ENCODE measurements around the gene PKNOX2.

Gene PKNOX2

DNA sequence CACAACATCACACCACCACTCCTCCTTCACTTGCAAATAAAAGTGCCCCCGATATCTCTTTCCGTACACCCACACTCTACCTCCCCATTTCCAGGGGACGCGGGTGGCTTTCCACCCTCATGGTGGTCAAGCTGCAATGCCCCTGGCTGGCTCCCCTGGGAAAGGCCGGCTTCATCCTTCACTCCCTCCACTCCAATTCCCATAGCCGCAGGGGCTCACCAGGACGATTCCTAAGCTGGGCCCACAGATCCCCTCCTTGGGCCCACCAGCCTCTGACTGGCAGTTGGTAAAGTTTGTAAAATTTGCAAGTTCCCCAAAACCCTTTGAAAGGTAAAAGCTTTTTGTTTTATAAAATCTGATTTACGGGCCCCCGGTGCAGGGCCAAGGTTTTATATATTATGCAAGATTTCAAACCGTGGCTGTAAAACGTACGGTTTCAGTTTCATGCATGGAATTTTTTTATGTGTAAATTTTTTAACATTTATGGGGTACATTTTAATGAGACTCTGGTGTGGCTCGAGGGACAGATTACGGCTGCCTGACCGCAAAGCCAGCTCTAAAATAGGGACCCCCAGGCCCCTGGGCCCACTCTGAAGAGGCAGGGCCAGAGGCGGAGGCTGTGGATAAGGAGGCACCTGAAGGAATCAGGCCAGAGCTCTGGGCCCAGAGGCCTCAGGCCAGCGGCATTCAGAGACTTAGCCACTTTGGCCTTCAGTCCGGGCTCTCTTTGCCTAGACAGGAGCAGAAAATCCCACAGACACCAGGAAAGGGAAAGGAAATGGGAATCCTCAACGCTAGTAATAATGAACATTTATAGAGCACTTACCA is 225.0 kb downstream of the PKNOX2 start:
- no peak for FAIRE-seq
- no peak for DNase-seq (ENCODE audit: insufficient read length)
- TF ChIP-seq POLR2AphosphoS5 (IDR thresholded peaks at IDR 0.05; ENCODE audit: low read depth, low read length) (no peak), POLR2A (IDR thresholded peaks at IDR 0.05; ENCODE audit: low read depth, low read length) (no peak), TAF1 (IDR thresholded peaks at IDR 0.05; ENCODE audit: borderline replicate concordance, low read depth, low read length) (no peak)

DNA sequence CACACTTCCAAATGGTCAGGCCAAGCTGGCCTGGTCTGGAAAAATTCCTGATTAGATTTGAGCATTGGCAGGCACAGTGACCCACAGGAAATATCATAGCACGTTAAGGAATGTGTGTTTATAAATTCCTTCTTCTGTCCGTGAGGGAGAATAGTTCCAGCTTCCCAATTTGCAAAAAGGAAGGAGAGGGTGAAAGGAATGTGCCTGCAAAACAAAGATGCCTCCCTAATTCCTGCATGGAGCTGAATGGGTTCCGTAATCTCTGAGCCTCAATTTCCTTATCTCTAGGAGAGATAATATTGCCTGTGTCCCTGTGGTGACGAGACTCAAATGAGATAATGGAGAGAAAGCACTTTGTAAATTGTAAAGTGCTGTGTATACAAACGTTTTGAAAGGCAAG is 226.4 kb downstream of the PKNOX2 start:
- no peak for FAIRE-seq
- no peak for DNase-seq (ENCODE audit: insufficient read length)
- TF ChIP-seq POLR2A (IDR thresholded peaks at IDR 0.05; ENCODE audit: low read depth, low read length) (no peak), TAF1 (IDR thresholded peaks at IDR 0.05; ENCODE audit: borderline replicate concordance, low read depth, low read length) (no peak), POLR2AphosphoS5 (IDR thresholded peaks at IDR 0.05; ENCODE audit: low read depth, low read length) (no peak)

DNA sequence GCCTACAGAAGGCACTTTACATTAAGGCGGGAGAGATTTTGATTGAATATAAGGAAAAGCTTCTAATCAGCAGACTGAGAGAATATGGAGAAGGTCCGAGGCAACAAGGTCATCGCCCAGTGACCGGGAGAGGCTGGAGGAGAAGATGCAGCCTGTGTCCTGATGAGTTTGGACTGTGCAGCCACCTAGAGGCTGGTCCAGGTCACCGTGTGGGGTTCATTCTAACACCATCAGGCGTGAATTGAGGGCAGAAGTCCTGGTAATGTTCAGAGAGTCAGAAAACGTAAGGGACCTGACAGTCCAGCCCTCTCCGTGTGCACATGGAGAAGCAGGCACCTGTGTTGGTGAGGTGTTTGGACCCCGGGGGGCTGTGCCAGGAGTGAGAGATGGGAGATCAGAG is 228.8 kb downstream of the PKNOX2 start:
- TF ChIP-seq POLR2AphosphoS5 (IDR thresholded peaks at IDR 0.05; ENCODE audit: low read depth, low read length), result no peak
- DNase-seq (ENCODE audit: insufficient read length) (no peak), FAIRE-seq (no peak)

DNA sequence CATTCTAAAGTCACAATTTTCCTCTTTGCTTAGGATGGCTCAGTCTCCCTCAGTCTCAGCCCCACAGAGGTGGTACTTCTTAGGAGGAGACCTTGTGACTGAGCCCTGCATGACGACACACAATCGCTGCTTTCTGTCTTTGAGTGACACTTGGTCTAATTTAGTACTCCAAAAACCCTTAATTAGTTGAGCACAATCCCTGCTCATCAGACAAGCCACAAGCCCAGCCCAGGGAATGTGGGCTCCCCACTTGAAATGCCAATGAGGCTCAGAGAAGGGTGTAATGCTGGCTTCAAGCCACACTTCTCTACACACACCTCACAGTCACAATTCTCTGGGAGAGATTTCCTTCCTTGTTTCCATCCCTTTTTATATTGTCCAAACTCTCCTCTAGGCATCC is 229.7 kb downstream of the PKNOX2 start:
- FAIRE-seq (no peak), DNase-seq (ENCODE audit: insufficient read length) (no peak)
- TF ChIP-seq TAF1 (IDR thresholded peaks at IDR 0.05; ENCODE audit: borderline replicate concordance, low read depth, low read length), result no peak
- TF ChIP-seq POLR2A (IDR thresholded peaks at IDR 0.05; ENCODE audit: low read depth, low read length), result no peak
- TF ChIP-seq POLR2AphosphoS5 (IDR thresholded peaks at IDR 0.05; ENCODE audit: low read depth, low read length), result no peak

DNA sequence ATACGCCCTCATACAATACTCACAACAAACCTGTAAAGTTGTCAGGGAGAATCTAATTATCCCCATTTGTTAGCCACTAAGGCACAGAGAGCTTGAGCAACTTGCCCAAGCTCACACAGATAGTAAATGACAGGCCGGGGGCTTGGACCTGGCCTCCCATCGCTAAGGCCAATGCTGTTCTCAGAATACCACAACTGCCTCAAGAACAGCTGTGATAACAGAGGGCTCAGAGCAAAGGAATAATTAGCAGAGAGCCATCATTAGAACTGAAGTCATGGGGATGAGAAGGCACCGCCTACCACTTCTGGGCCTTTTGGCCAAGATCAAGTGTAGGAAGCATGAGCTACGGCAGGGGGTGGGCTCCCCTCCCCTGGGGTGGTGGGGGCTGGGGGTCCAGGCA is 232.9 kb downstream of the PKNOX2 start:
- no peak for DNase-seq (ENCODE audit: insufficient read length)
- FAIRE-seq, result no peak
- no peak for TF ChIP-seq TAF1 (IDR thresholded peaks at IDR 0.05; ENCODE audit: borderline replicate concordance, low read depth, low read length)
- no peak for TF ChIP-seq POLR2AphosphoS5 (IDR thresholded peaks at IDR 0.05; ENCODE audit: low read depth, low read length)
- TF ChIP-seq POLR2A (IDR thresholded peaks at IDR 0.05; ENCODE audit: low read depth, low read length), result no peak

DNA sequence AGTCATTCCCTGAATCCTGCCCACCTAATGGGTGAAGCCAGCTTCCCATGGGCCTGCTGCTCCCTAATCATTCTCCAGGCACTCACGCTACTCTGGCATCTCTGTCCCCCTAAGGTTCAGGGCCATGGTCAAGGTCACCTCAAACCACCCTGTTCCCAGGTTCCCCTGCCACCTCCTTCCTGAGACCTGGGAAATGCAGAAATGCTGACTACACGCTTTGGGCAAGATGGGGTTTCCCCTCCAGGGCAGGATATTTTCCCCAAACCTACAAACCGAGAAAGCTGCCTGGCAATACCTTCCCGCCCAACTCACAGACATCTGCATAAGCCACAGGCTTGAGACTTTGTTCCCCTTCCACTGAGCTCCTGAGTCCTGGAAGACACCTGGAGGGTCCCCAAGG is 233.9 kb downstream of the PKNOX2 start:
- no peak for TF ChIP-seq POLR2AphosphoS5 (IDR thresholded peaks at IDR 0.05; ENCODE audit: low read depth, low read length)
- TF ChIP-seq POLR2A (IDR thresholded peaks at IDR 0.05; ENCODE audit: low read depth, low read length), result no peak
- no peak for TF ChIP-seq TAF1 (IDR thresholded peaks at IDR 0.05; ENCODE audit: borderline replicate concordance, low read depth, low read length)
- DNase-seq (ENCODE audit: insufficient read length) (no peak), FAIRE-seq (no peak)

DNA sequence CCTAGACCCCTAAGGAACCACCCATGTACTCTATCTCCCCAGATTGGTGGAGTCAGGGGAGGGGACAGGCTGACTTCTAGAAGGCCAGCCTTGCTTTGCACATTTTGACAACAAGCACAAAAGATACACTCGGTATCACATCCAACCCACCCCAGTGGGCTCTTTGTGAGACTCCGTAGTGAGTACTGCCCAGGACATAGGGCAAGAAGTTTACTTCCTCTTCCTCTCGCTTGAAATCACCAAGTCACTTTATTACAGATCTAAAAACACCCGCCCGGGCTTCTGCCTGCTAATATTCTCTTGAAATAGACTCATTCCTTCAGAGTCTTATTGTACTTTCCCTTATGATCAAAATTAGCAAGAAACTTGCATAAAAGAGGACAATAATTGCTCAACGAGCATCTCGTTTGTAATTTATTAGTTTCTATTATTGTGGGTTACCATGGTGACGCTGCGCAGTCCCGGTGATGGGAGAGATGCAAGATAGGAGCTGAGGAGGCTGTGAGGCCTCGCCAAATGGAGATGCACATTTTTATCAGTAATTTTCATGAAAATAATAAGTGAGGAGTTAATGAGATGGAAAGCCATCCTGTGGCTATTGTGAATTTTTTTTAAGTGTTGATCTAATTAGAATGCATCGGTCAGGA is 234.6 kb downstream of the PKNOX2 start:
- FAIRE-seq (no peak), DNase-seq (ENCODE audit: insufficient read length) (no peak)
- TF ChIP-seq POLR2AphosphoS5 (IDR thresholded peaks at IDR 0.05; ENCODE audit: low read depth, low read length) (no peak), TAF1 (IDR thresholded peaks at IDR 0.05; ENCODE audit: borderline replicate concordance, low read depth, low read length) (no peak), POLR2A (IDR thresholded peaks at IDR 0.05; ENCODE audit: low read depth, low read length) (no peak)

DNA sequence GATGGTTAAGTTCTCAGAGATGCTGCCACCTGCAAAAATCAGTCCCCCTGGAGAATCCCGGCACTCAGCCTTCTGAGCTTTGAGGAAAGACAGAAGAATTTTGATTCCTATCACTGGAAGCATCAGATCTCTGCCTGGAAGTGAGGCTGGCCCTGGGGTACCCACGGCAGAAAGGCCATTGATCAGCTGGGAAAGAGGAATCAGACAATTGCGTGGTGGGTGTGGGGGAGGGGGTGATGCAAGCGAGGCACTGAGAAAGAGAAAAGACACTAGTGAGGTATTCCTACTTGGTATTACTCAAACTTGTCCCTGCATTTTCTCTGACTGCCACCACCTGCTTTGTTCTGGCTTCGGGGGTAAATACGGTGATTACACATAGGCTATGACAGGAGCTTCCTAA is 235.4 kb downstream of the PKNOX2 start:
- no peak for FAIRE-seq
- no peak for DNase-seq (ENCODE audit: insufficient read length)
- TF ChIP-seq POLR2AphosphoS5 (IDR thresholded peaks at IDR 0.05; ENCODE audit: low read depth, low read length) (no peak), TAF1 (IDR thresholded peaks at IDR 0.05; ENCODE audit: borderline replicate concordance, low read depth, low read length) (no peak), POLR2A (IDR thresholded peaks at IDR 0.05; ENCODE audit: low read depth, low read length) (no peak)

DNA sequence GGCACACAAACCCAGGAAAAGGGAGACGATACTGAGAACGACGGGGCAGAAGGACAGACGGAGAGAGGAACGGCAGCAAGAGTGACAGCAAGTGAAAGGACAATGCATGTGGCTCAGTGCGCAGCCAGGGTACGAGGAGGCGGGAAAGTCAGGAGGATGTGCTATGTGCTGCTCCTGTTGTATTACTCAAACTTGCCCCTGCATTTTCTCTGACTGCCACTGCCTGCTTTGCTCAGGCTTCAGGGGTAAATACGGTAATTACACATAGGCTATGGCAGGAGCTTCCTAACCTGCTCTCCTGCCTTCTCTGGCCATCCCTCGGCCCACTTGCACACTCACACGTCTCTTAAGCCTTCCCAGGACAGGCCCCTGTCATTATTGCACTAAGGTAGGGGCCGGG is 236.7 kb downstream of the PKNOX2 start:
- DNase-seq (ENCODE audit: insufficient read length), result no peak
- TF ChIP-seq POLR2AphosphoS5 (IDR thresholded peaks at IDR 0.05; ENCODE audit: low read depth, low read length) (no peak), TAF1 (IDR thresholded peaks at IDR 0.05; ENCODE audit: borderline replicate concordance, low read depth, low read length) (no peak), POLR2A (IDR thresholded peaks at IDR 0.05; ENCODE audit: low read depth, low read length) (no peak)
- no peak for FAIRE-seq

DNA sequence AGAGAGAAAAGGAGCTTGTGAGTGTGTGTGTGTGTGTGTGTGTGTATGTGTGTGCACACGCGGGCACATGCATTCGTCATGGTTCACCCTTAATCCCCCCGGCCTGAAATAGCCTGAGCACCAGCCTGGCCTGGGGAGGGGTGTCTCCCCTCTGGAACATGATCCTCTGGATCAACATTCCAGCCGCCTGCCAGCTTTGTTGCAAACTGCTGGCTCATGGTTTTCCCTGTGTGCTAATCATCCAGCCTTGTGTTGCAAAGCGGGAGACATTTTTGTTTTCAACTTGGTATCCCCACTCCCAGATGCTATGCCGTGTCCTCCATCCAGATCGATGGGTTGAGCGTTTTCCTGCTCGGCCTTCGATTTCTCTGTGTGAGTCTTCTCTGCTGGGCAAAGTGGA is 237.2 kb downstream of the PKNOX2 start:
- no peak for DNase-seq (ENCODE audit: insufficient read length)
- FAIRE-seq, result no peak
- TF ChIP-seq POLR2A (IDR thresholded peaks at IDR 0.05; ENCODE audit: low read depth, low read length), result no peak
- TF ChIP-seq POLR2AphosphoS5 (IDR thresholded peaks at IDR 0.05; ENCODE audit: low read depth, low read length), result no peak
- TF ChIP-seq TAF1 (IDR thresholded peaks at IDR 0.05; ENCODE audit: borderline replicate concordance, low read depth, low read length), result no peak

DNA sequence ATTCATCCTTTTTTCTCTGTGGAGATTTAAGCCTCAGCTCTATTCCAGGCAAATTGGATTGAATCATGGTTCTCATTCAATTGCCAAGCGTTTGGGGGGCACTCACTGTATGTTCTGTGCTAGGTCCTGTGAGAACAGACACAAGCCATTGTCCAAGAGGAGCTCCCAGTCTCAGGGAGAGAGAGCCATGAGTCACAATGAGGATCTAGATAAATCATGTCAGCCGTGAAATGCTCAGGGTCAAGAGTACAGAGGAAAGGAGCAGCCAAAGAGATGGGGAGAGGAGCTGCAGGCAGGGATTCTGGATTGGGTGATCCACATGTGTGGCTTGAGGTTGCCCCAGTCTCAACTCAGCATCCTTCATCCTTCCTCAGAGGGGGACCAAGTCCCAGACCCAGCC is 237.9 kb downstream of the PKNOX2 start:
- FAIRE-seq (no peak), DNase-seq (ENCODE audit: insufficient read length) (no peak)
- TF ChIP-seq POLR2A (IDR thresholded peaks at IDR 0.05; ENCODE audit: low read depth, low read length), result no peak
- no peak for TF ChIP-seq TAF1 (IDR thresholded peaks at IDR 0.05; ENCODE audit: borderline replicate concordance, low read depth, low read length)

DNA sequence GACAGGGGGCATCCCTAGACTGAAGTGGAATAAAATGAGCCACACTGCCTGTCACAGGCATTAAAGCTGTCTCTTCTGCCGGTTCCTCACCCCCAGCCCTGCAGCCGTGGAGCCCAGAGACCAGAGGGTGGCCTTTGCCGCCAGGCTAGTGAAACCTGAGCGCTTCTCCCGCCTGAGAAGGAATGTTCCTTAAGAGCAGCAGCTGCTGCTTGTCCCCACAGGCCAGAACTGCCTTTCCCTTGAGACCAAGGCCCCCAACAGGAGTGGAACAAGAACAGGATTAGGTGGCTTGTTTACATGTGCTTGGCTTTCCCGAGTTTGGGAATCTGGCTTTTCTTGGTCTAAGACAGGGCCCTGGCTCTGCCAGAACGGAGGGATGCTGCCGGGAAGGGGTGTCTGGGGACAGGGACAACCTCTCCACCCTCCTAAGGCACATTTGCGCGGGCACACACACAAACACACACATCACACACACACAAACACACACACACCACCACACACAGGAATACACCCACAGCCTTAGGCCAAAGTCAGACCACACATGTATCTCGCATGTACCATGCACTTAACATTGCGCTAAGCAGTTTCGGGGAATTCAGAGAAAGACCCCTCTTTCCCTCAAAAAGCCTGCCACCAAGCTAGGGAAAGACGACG is 239.7 kb downstream of the PKNOX2 start:
- no peak for FAIRE-seq
- no peak for DNase-seq (ENCODE audit: insufficient read length)
- TF ChIP-seq POLR2AphosphoS5 (IDR thresholded peaks at IDR 0.05; ENCODE audit: low read depth, low read length), result no peak
- TF ChIP-seq TAF1 (IDR thresholded peaks at IDR 0.05; ENCODE audit: borderline replicate concordance, low read depth, low read length), result no peak
- no peak for TF ChIP-seq POLR2A (IDR thresholded peaks at IDR 0.05; ENCODE audit: low read depth, low read length)

Data from GM12892 (cell line).